ENCODE data around the gene SLC2A4RG.
A peak's percentile ranks its signal among the peaks of the same experiment; 100 is the strongest.

The SLC2A4RG gene

DNA sequence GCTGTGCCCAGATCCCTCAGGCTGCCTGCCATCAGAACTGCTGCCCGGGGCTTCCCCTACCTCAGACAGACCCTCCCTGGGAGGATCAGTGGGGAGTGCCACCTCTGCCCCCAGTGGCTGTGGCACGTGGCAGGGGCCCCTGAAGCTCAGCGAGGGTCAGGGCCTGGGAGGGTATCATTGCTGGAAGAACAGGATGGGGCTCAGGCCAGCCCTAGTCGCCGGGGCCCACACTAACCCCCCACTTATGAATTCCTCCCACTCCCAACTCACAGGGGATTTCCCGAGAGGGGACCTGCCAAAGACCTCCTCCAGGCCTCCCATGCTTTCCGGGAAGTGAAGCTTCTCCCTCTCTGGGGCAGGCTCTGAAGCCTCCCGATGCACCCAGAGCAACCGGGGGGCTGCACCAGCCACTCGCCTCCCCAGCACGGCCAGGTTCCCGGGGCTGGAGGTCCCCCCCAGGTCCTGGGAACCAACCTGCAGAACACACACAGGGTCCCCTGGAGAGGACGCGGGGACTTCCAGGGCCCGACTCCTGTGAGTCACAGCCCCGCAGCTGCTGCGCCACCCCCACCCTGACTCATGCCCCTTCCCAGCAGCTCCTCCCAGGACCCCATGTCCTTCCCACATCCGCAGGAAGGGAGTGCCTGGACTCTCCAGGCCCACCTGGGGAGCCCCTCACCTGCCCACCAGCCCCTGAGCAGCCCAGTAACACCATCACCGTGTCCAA lies 40.7 kb upstream of the SLC2A4RG start:
- in situ Hi-C loops (cut with HindIII; ENCODE audit: low pct_ligation_motif_present, low sequenced_read_pairs) = loop anchor here (25.0 kb wide), 1 partner anchor 112 kb away; no protein-coding TSS in a partner anchor
- Histone ChIP-seq H3K4me3 (ENCODE audit: low read depth, low read length) (peak overlapping the region; percentile 12), H3K36me3 (replicated peaks) (peaks cover 3% of the 10 kb centered on the region), H3K27me3 (replicated peaks) (no peaks in the 10 kb centered on the region), H3K27ac (peak overlapping the region; percentile 90)
- TF ChIP-seq CTCF (IDR thresholded peaks at IDR 0.05; ENCODE audit: low read depth, low read length, missing control alignments) = no peak
- peak; percentile 86 for DNase-seq

DNA sequence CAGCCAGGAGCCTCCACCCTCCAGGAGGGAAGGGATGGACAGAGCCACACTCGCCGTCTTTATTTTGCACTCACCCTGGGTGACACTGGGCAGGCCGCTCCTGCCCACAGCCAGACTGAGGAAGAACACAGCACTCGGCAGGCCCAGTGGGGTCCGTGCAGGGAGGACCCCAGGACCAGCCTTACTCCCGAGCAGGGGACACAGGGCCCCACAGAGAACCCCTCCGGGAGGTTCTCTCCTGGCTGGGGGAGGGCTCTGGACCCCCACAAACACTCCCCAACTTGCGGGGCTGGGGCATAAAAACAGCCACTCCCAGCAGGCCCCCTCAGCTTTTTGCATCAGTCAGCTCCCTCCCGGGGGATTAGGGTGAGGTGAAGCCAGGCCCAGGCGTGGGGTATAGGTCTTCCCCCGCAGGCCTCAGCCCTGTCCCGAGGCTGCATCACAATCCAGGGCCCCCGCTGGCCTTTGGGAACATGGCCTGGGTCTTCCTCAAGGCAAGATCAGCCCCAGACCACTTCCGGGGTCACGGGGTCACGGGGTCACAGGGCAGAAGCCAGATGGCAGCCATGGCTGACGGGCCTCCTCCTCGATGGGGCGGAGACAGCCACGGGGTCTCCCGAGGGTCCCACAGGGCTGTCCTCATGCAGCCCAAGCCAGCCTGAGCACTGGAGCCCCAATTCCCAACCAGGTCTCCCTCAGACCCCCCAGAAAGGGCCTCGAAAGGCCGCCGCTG lies 39.9 kb upstream of the SLC2A4RG start:
- no peak for DNase-seq
- Histone ChIP-seq H3K27ac (peak overlapping the region; percentile 90), H3K27me3 (replicated peaks) (no peaks in the 10 kb centered on the region), H3K36me3 (replicated peaks) (peaks cover 8% of the 10 kb centered on the region), H3K4me3 (ENCODE audit: low read depth, low read length) (no peak overlapping the region)
- in situ Hi-C loops (cut with HindIII; ENCODE audit: low pct_ligation_motif_present, low sequenced_read_pairs) = loop anchor here (25.0 kb wide), 1 partner anchor 112 kb away; no protein-coding TSS in a partner anchor
- TF ChIP-seq CTCF (IDR thresholded peaks at IDR 0.05; ENCODE audit: low read depth, low read length, missing control alignments) = no peak

DNA sequence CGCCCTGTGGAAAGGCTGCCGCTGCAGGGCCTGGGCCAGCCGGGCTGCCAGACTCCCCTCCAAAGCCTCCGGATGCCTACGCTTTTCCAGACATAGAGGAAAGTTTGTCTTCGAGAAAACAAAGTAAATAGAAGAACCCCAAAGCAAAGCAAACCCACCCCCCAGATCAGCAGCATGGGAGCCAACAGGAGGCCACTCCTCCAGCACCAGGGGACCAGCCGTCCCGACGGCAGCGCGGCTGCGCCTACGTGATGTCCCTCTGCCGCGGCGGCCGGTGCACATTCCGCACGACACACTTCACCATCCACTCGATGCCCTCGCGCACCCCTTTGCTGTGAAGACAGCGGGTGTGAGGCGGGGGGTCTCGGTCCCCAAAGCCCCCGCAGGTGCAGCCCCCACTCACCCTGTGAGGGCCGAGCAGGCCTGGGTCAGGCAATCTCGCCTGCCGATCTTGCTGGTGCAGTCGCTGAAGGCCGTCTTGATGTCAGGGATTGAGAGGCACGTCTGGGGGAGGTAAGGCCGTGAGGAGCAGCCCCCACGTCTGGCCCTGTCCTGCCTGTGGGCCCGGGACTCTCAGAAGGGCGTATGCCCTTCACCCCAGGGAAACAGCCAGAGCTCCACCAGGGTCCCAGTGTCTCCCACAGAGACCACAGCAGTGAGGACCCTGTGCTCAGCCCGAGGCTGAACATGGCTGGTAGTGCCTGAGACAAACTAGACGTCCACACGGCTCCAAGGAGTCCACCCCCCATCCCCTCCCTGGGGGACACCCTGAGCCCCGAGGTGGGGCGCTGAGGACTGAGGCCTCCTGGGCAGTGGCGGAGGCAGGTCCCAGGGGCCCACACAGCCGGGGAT lies 39.2 kb upstream of the SLC2A4RG start:
- H3K27me3 ChIP-seq (replicated peaks) = no peaks in the 10 kb centered on the region
- H3K27ac ChIP-seq = peak overlapping the region; percentile 90
- no peak for TF ChIP-seq CTCF (IDR thresholded peaks at IDR 0.05; ENCODE audit: low read depth, low read length, missing control alignments)
- H3K4me3 ChIP-seq (ENCODE audit: low read depth, low read length) = no peak overlapping the region
- in situ Hi-C loops (cut with HindIII; ENCODE audit: low pct_ligation_motif_present, low sequenced_read_pairs) = no loop called here
- DNase-seq = no peak
- peaks cover 16% of the 10 kb centered on the region for H3K36me3 ChIP-seq (replicated peaks)

GRCh38 chr20:63701051-63701328 lies 38.6 kb upstream of the SLC2A4RG start:
- H3K27ac ChIP-seq = no peak overlapping the region
- in situ Hi-C loops (cut with HindIII; ENCODE audit: low pct_ligation_motif_present, low sequenced_read_pairs) = no loop called here
- no peaks in the 10 kb centered on the region for H3K27me3 ChIP-seq (replicated peaks)
- no peak overlapping the region for H3K4me3 ChIP-seq (ENCODE audit: low read depth, low read length)
- H3K36me3 ChIP-seq (replicated peaks) = peaks cover 21% of the 10 kb centered on the region
- DNase-seq = no peak
- no peak for TF ChIP-seq CTCF (IDR thresholded peaks at IDR 0.05; ENCODE audit: low read depth, low read length, missing control alignments)

- in situ Hi-C loops (cut with HindIII; ENCODE audit: low pct_ligation_motif_present, low sequenced_read_pairs) = no loop called here
- H3K36me3 ChIP-seq (replicated peaks) = peaks cover 26% of the 10 kb centered on the region
- no peak for TF ChIP-seq CTCF (IDR thresholded peaks at IDR 0.05; ENCODE audit: low read depth, low read length, missing control alignments)
- no peaks in the 10 kb centered on the region for H3K27me3 ChIP-seq (replicated peaks)
- DNase-seq = no peak
- H3K27ac ChIP-seq = no peak overlapping the region
- no peak overlapping the region for H3K4me3 ChIP-seq (ENCODE audit: low read depth, low read length)
Measured at GRCh38 chr20:63701329-63702035, 38.1 kb upstream of the SLC2A4RG start.
